Nephron (organoid): ENCODE results near the gene GDAP1L1.

ENCODE experiments used
- H3K27ac Mint-ChIP-seq, 3 experiments: 2 replicates each; pipeline ENCODE4 v1.8.0; 2020; ENCODE audit warnings: mixed read lengths in 3 of 3, mild to moderate bottlenecking in 2 of 3, moderate library complexity in 1 of 3
- H3K27me3 Mint-ChIP-seq: 2 replicates; pipeline ENCODE4 v1.8.0; 2021; ENCODE audit warnings: low read depth, mild to moderate bottlenecking, moderate library complexity, mixed read lengths
- H3K36me3 Mint-ChIP-seq: 2 replicates; pipeline ENCODE4 v1.8.0; 2020; ENCODE audit warnings: low read depth, mixed read lengths
- H3K4me1 Mint-ChIP-seq: 2 replicates; pipeline ENCODE4 v1.8.0; 2020; ENCODE audit warnings: mixed read lengths
- H3K4me3 Mint-ChIP-seq, 3 experiments: 2 replicates each; pipeline ENCODE4 v1.8.0; 2020; ENCODE audit warnings: mild to moderate bottlenecking in 3 of 3, mixed read lengths in 3 of 3, moderate library complexity in 2 of 3
- H3K9me3 Mint-ChIP-seq: 2 replicates; pipeline ENCODE4 v1.8.0; 2020; ENCODE audit warnings: mixed read lengths
- TF ChIP-seq, protein P1 (sequence below), 3 experiments: fragments of 200-600 bp; sonication (generic); IDR thresholded peaks; one replicate each; pipeline ENCODE4 v1.5.0; 2021; ENCODE audit warnings: antibody characterized with exemption in 3 of 3; ENCODE audit not compliant: unreplicated experiment in 3 of 3

The GDAP1L1 gene

GRCh38 chr20:44254073-44254472, 7.0 kb downstream of the GDAP1L1 start:
- H3K4me1 Mint-ChIP-seq = no peaks in the 10 kb centered on the region
- TF ChIP-seq, protein P1, sequence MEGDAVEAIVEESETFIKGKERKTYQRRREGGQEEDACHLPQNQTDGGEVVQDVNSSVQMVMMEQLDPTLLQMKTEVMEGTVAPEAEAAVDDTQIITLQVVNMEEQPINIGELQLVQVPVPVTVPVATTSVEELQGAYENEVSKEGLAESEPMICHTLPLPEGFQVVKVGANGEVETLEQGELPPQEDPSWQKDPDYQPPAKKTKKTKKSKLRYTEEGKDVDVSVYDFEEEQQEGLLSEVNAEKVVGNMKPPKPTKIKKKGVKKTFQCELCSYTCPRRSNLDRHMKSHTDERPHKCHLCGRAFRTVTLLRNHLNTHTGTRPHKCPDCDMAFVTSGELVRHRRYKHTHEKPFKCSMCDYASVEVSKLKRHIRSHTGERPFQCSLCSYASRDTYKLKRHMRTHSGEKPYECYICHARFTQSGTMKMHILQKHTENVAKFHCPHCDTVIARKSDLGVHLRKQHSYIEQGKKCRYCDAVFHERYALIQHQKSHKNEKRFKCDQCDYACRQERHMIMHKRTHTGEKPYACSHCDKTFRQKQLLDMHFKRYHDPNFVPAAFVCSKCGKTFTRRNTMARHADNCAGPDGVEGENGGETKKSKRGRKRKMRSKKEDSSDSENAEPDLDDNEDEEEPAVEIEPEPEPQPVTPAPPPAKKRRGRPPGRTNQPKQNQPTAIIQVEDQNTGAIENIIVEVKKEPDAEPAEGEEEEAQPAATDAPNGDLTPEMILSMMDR (IDR thresholded peaks at IDR 0.05; ENCODE audit: unreplicated experiment in 3 of 3) = no peak
- H3K27me3 Mint-ChIP-seq = peaks cover 4% of the 10 kb centered on the region
- no peaks in the 10 kb centered on the region for H3K36me3 Mint-ChIP-seq
- H3K4me3 Mint-ChIP-seq = no peak overlapping the region
- no peaks in the 10 kb centered on the region for H3K9me3 Mint-ChIP-seq
- no peak overlapping the region for H3K27ac Mint-ChIP-seq

- H3K4me3 Mint-ChIP-seq = no peak overlapping the region
- H3K36me3 Mint-ChIP-seq = no peaks in the 10 kb centered on the region
- no peak overlapping the region for H3K27ac Mint-ChIP-seq
- peaks cover 4% of the 10 kb centered on the region for H3K27me3 Mint-ChIP-seq
- no peaks in the 10 kb centered on the region for H3K4me1 Mint-ChIP-seq
- no peaks in the 10 kb centered on the region for H3K9me3 Mint-ChIP-seq
- TF ChIP-seq, protein P1 (IDR thresholded peaks at IDR 0.05; ENCODE audit: unreplicated experiment in 3 of 3) = no peak
Measured at GRCh38 chr20:44255942-44256341, 8.8 kb downstream of the GDAP1L1 start.

GRCh38 chr20:44256961-44257360, 9.9 kb downstream of the GDAP1L1 start:
- H3K4me3 Mint-ChIP-seq = no peak overlapping the region
- H3K4me1 Mint-ChIP-seq = no peaks in the 10 kb centered on the region
- H3K9me3 Mint-ChIP-seq = no peaks in the 10 kb centered on the region
- TF ChIP-seq, protein P1 (IDR thresholded peaks at IDR 0.05; ENCODE audit: unreplicated experiment in 3 of 3) = no peak
- no peak overlapping the region for H3K27ac Mint-ChIP-seq
- H3K27me3 Mint-ChIP-seq = peaks cover 8% of the 10 kb centered on the region
- H3K36me3 Mint-ChIP-seq = no peaks in the 10 kb centered on the region

DNA sequence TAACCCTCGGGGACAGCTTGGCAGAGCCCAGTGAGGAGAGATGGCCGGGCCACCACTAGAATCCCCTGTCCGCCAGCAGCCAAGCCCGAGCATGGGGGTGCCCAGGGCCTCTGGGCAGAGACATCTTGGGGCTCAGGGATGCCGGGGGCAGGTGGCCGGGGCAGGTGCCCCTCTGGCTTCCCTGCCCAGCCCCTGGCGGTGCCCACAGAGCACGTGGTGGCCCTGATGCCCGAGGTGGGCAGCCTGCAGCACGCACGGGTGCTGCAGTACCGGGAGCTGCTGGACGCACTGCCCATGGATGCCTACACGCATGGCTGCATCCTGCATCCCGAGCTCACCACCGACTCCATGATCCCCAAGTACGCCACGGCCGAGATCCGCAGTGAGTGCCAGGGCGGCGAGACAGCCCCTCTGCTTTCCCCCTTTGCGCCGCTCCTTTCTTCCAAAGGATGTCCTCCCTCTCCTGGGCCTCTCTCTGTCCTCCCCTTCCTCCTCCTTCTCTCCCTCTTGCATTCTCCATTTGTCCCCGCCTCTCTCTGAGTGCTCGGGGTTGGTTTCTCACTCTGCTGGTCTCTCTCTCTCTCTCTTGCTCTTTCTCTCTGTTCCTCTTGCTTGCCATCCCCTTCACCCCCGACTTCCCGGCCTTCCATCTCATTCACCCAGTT, 11.2 kb downstream of the GDAP1L1 start:
- H3K36me3 Mint-ChIP-seq = no peaks in the 10 kb centered on the region
- TF ChIP-seq, protein P1 (IDR thresholded peaks at IDR 0.05; ENCODE audit: unreplicated experiment in 3 of 3) = no peak
- H3K4me1 Mint-ChIP-seq = no peaks in the 10 kb centered on the region
- no peak overlapping the region for H3K4me3 Mint-ChIP-seq
- no peaks in the 10 kb centered on the region for H3K9me3 Mint-ChIP-seq
- peaks cover 11% of the 10 kb centered on the region for H3K27me3 Mint-ChIP-seq
- no peak overlapping the region for H3K27ac Mint-ChIP-seq

- peaks cover 5% of the 10 kb centered on the region for H3K9me3 Mint-ChIP-seq
- TF ChIP-seq, protein P1 (IDR thresholded peaks at IDR 0.05; ENCODE audit: unreplicated experiment in 3 of 3) = no peak
- peaks cover 12% of the 10 kb centered on the region for H3K27me3 Mint-ChIP-seq
- H3K4me1 Mint-ChIP-seq = no peaks in the 10 kb centered on the region
- no peak overlapping the region for H3K27ac Mint-ChIP-seq
- H3K36me3 Mint-ChIP-seq = peaks cover 3% of the 10 kb centered on the region
- no peak overlapping the region for H3K4me3 Mint-ChIP-seq
Measured at GRCh38 chr20:44264287-44264686, 17.2 kb downstream of the GDAP1L1 start.

GRCh38 chr20:44268802-44269201, 21.7 kb downstream of the GDAP1L1 start:
- peaks cover 3% of the 10 kb centered on the region for H3K36me3 Mint-ChIP-seq
- no peak overlapping the region for H3K4me3 Mint-ChIP-seq
- H3K4me1 Mint-ChIP-seq = no peaks in the 10 kb centered on the region
- no peak overlapping the region for H3K27ac Mint-ChIP-seq
- H3K27me3 Mint-ChIP-seq = peaks cover 5% of the 10 kb centered on the region
- TF ChIP-seq, protein P1 (IDR thresholded peaks at IDR 0.05; ENCODE audit: unreplicated experiment in 3 of 3) = no peak
- H3K9me3 Mint-ChIP-seq = peaks cover 7% of the 10 kb centered on the region
